Stimulated activated CD4-positive, alpha-beta T cell treated with anti-CD3 and anti-CD28 coated beads, Interleukin-1b, Interleukin-23, amount 100 ng/mL, for 24 hours (primary cell): ENCODE results near the gene ANKRD63.

Experiments used
- DNase-seq, 4 experiments: peaks; one replicate each; pipeline ENCODE4 v3.0.0-alpha.2; 2020; ENCODE audit warnings: low read depth in 4 of 4, low spot score in 1 of 4

Gene ANKRD63

DNA sequence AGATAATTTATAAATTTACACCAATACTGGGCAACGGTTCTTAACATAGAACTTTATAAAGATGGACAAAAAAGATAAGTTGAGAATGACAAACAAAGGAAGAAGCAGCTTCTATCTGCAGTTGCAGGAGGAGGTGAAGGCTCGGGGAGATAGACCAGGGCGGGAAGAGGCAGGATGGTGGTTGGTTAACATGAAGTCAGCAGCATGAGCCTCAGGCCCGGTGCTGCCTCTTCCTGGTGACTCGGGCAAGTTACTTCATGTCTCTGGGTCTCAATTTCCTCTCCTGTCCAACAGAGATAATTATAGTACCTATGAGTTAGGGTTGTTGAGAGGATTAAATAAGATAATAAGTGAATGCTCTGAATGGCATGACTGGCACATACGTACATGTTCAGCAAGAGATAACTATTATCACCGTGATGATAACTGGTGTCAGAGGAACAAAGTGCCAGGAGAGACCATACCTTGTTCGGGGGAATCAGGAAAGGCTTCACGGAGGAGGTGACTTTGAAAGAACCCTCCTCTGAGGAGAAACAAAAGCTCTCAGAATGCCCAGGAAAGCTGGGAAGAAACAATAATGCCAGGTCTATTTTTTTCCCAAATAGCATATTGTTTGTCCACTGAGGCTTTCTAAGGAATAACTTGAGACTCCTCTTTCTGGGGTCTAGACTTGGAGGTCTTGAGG is 39.6 kb downstream of the ANKRD63 start:
- DNase-seq = no peak

DNA sequence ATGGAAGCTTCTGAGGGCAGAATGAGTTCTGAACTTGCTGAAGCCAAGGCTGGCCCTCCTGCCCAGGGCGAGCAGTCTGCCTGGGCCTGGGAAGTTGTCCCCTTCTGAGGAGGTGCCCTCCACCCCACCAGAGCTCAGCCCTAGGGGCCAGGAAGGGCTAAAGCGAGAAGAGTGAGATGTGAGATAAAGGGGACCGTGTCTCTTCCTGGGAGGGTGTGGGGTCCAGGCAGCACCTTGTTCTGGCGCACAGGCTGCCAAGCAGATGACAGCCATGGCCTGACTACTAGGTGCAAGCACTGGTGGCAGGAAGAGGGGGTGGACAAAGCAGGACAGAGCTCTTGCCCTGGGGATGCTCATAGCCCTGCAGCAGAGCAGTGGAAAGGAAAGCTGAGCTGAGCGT is 40.3 kb downstream of the ANKRD63 start:
- DNase-seq = no peak

DNA sequence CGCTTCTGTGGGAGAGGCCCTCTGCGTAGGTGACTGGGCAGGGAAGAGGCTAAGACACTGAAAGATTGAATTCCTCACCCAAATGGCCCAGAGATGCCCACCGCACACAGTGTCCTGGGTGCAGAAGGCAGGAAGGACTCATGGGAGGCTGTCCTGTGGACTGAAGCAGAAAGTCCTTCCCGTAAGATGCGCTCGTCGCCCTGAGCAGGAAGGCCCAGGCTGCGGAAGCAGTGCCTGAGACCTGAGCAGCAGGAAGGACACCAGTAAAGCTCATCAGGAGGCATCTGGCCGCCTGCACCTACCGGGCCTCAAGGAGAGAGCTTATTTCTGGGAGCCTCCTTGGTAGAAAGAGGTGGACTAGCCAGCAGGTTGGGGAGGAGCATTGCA is 40.7 kb downstream of the ANKRD63 start:
- DNase-seq = no peak

DNA sequence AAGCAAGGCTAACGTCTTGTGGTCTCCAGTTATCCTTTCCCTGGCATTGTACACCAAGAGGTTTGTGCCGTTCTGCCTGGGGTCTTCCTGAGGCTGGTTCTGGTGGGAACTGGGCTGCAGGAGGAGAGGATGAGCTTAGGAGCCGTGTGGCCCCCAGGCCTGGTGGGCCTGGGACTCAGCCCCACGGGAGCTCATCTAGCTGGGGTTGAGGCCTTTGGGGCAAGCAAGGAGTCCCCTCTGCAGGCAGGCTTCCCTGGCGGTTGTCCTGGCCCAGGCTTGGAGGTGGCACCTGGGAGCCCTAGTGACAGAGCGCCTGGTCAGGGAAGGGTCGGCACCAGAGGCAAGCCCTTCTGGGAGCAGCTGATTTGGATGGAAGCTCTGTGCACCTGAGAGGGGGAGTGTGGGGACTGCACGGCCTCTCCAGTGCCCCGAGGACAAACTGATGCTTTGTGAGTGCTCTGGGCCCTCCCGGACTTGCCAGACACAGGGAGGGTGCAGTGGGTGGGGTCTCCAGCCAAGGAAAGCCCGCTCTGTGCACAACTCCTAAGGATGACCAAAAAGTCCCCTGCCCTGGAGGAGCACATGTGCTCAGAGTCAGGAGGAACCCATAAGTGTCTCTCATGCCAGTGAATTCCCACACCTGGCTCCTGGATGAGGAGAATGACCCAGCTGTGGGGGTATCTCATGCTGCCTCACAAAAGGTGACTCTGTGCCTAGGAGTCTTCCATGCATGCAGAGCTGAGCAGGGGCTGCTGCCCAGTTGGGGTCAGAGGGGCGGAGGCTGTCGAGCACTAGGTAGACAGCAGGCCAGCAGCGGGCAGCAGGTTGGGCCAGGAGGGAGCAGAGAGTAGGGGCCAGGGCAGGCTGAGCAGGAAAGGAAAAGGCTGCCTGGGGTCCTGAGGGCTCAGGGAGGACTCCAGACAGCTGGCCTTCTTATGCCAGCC is 41.3 kb downstream of the ANKRD63 start:
- no peak for DNase-seq

DNA sequence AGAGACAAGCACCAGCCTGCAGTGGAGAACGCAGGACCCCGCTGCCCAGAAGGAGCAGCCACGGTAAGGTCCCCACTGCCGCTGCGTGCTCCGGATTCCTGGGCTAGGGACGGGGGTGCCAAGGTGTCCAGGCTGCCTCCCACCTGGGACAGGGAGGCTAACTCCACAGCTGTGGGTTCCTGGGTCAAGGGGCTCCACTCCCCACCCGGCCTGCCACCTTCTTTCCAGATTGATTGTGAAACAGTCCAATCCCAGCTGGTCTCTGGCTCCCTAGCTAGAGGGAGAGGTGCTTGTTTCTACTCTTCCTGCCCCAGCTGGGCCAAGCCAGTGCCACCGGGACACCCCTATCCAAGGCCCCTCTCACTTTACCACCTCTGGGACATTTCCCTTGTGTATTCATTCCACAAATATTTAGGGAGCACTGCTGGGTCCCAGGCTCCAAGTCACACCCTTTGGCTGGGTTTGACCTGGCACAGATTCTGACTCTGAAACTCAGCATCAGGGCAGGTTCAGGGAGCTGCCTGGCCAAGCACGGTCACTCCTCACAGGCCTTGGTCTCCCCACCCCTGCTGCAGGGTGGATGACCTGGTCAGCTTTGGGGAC is 42.1 kb downstream of the ANKRD63 start:
- no peak for DNase-seq

DNA sequence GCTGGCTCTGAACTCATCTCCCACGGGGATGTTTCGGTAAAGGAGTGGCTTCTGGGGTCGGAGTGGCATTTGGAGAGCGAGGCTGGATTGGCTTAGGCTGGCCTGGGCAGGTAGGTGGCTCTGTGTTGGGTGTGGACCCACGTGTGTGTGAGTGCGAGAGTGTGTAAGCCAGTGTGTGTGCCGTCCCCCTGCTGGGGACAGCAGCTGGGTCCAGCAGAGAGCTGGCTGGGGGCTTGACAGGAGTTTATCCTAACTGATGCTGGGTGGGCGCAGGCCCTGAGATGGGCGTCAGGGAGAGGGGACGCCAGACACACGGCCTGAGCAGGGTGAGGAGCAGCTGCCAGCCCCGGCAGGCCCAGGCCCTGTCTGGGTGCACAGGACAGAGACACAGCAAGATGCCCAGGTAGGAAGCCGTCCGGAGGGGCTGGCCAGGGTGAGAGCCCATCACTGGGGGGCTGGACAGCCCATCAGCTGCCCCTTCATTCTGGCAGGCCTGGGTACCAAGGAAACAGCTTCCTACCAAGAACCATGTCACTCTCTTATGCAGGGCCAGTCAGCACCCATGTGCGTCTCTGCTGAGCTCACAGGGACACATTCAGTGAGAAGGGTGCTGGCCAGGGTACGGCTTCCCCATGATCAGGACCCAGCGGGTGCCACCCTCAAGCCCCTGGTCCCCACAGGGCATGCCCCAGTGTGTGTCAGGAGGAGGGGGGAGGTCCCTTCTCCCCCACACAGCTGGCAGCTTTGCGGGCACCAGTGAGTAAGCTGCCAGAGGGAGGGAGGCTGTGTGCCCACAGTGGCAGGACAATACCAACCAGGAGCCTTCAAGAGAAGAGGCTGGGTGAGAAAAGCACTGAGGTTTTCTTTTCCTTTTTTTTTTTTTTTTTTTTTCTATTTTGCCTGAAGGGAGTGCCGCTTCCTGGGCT is 42.9 kb downstream of the ANKRD63 start:
- DNase-seq = no peak

DNA sequence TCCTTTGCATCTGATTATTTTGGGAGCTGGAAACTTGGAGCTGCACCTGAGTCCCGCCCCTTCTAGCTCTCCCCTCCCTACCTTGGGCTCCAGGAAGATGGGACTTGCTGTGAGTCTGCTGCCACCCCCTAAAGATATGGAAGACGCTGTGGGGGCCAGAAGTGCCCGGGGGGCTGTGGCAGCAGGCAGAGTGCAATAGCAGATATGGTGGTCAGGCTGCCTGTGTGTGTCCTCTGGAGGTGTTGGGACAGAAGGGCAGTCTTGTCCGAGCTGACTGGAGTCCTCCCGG is 43.5 kb downstream of the ANKRD63 start:
- DNase-seq = no peak

DNA sequence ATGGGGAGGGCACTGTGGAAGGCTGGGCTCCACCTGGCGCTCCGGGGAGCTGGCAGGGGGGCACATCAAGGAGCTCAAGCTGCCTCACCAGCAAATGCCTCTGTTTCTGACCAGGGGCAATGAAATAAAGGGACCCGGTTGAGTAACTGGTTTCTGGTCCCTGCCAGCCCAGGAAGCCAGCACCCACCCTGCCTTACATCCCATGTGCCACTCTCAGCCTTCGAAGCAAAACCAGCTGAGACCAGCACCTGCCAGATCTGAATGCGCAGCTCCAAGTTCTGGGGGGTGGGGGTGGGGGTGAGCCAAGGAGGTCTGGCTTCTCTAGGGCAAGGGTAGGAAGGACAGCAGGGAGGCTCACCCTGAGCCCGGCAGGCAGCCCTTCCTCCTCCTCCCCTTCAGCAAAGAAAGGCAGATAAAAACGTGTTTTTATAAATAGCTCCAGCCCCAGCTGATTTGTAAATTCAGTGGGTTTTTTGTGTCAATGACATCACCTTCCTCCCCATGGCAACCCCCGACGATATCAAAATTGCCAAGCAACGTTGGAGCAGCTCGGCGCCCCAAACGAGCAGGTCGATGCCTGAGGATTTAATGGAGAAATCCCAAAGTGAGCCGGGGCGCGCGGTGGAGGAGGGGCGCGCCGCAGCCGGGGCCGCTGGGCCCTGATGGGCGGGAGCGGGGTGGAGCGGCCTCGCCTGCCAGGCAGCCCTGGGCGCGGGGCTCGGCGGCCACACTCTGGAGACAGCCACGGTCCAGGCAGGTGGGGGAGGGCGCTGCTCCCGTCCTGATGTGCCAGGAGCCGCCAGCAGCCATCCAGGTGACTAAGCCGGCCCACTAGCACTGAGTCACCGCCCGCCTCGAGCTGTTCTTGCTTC is 44.1 kb downstream of the ANKRD63 start, which contains the start of gene PAK6:
Gene PAK6 (plus strand): TSS at position 532 of the 872 bp plus-strand sequence. CDS start 25,723 bp downstream, outside the sequence.
- DNase-seq = peak in 2 of 4 experiments; percentile 32 to 47

DNA sequence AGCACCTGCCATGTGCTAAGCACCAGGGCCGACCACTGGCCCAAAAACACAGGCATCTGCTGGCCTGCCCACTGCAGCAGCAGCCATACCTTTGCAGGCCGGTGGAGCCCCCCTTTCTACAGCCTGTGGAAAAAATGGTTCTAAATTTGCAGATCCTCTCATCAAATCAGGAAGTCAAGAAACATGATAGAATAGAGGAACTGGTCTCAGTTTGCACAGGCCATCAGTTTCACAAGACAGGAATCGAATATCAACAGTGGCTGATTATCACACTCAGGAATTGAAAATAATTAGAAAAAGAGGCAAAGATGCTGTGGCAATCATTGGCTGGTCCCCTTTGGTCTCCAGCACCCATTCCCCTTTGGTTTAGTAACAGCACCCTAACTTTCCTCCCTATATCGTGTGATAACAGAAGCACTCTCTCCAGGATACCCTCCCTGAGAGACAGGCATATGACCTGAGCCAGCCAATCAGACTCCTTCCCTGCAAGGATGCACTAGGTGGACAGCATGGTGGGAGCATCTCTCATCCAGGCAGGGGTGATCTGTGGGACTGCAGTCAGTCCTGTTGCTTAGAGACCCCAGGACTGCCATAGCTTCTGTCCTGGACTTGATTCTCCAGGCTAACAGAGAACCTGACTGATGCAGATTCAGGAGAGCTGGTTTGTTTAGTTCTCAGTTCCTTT is 47.5 kb downstream of the ANKRD63 start:
- DNase-seq = no peak

DNA sequence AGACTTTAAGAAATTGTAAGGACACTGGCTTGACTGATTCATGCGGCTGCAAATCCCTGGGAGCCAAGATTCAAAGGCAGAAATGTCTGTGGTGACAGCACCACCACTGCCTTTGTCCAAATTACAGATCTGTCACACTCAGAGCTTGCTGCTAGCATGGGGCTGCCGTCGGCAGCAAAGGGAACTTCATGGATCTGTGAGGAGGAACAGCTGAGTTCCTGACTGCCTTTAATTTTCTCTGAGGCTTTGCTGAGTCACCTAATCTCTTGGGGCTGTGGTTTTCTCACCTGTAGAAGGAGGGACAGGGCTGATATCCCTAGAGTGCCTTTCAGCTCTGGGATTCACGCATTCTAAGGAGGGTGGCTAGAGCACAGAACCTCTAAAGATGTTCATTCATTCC is 48.1 kb downstream of the ANKRD63 start:
- no peak for DNase-seq

DNA sequence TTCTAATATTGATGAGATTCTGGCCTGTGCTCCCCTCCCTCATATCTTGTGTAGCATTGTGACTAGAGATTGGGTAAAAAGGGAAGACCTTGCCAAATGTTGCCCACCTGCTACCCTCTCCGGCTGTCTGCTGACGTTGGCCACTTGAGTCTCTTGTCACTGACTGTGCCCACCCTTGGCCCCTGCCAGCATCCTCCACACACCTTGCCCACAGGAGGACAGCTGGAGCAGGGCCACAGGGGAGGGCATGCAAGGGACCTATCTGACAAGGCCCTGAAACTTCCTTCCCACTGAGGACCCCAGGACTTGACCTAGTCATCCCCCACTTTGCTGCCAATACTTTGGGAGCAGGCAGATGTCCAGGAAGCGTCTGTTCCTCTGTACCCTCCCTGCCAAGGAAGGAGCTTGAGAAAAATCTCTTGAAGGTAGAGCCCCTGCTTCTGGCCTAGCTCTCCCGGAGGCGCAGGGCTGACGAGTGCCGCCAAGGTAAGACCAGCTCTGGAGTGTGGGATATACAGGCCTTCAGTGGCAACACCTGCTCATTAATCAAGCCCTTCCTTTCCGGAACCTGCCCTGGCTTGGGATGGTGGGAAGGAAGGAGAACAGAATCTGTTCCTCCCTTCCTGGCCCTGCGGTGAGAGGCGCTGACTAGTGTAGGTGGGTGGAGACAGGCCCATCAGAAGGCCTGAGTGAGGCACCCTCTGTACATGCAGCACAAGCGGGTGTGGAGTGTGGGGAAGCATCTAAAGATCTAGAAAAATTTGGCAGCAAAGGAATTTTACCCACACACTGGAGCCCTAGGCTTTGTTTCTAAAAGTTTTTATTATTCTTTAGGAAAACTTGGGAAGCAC is 48.9 kb downstream of the ANKRD63 start:
- DNase-seq = no peak

DNA sequence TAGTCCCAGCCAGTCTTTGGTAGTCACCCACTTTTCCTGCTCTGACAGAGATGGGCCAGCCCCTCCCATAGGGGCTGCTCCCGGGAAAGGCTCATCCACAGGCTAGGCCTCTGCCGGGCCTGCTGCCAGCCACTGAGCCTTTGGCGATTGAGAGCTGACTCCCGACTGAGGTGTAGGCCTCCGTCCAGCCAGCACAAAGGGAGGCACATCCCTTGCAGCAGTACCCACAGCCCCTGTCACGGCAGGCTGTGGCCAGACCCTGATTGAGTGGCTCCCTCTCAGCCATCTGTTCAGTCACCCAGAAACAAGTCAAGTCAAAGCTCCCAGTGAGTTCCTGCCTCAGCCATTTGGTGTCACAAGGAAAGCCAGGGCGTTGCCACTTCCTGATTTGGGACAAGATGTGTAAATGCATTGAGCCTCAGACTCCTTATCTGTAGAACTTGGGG is 50.2 kb downstream of the ANKRD63 start:
- DNase-seq = no peak
